Measurements from ENCODE around the gene KAZN.

Gene KAZN

GRCh38 chr1:14648896-14649855, 50.7 kb downstream of the KAZN start:
- no peak for DNase-seq

- no peak for DNase-seq
Observed at GRCh38 chr1:14649976-14650375, 51.5 kb downstream of the KAZN start.

- DNase-seq = no peak
Observed at GRCh38 chr1:14650951-14651350, 52.5 kb downstream of the KAZN start.

- no peak for DNase-seq
Observed at GRCh38 chr1:14652840-14653239, 54.4 kb downstream of the KAZN start.

- no peak for DNase-seq
Observed at GRCh38 chr1:14653461-14653960, 55.0 kb downstream of the KAZN start.

GRCh38 chr1:14654554-14654953, 56.1 kb downstream of the KAZN start:
- DNase-seq = no peak

- no peak for DNase-seq
Observed at GRCh38 chr1:14655385-14655784, 56.9 kb downstream of the KAZN start.

GRCh38 chr1:14656384-14656937, 58.0 kb downstream of the KAZN start:
- DNase-seq = no peak

- DNase-seq = no peak
Observed at GRCh38 chr1:14658642-14659041, 60.2 kb downstream of the KAZN start.

- no peak for DNase-seq
Observed at GRCh38 chr1:14659913-14660312, 61.4 kb downstream of the KAZN start.

GRCh38 chr1:14660801-14661200, 62.3 kb downstream of the KAZN start:
- DNase-seq = no peak

GRCh38 chr1:14661222-14661621, 62.7 kb downstream of the KAZN start:
- DNase-seq = no peak

GRCh38 chr1:14662116-14662515, 63.6 kb downstream of the KAZN start:
- DNase-seq = no peak

GRCh38 chr1:14663773-14664172, 65.3 kb downstream of the KAZN start:
- DNase-seq = no peak

GRCh38 chr1:14666373-14666772, 67.9 kb downstream of the KAZN start:
- no peak for DNase-seq

GRCh38 chr1:14666962-14667650, 68.6 kb downstream of the KAZN start:
- DNase-seq = no peak

GRCh38 chr1:14667651-14667984, 69.1 kb downstream of the KAZN start:
- no peak for DNase-seq

- no peak for DNase-seq
Observed at GRCh38 chr1:14668538-14668937, 70.1 kb downstream of the KAZN start.

GRCh38 chr1:14672005-14672404, 73.5 kb downstream of the KAZN start:
- DNase-seq = no peak

GRCh38 chr1:14674030-14674429, 75.5 kb downstream of the KAZN start:
- no peak for DNase-seq

GRCh38 chr1:14676400-14676799, 77.9 kb downstream of the KAZN start:
- no peak for DNase-seq

- no peak for DNase-seq
Observed at GRCh38 chr1:14677292-14677971, 78.9 kb downstream of the KAZN start.

GRCh38 chr1:14678011-14678638, 79.6 kb downstream of the KAZN start:
- DNase-seq = no peak

All from NCI-H1092 (cell line).